ENCODE results near the gene EIF3M.

DNA sequence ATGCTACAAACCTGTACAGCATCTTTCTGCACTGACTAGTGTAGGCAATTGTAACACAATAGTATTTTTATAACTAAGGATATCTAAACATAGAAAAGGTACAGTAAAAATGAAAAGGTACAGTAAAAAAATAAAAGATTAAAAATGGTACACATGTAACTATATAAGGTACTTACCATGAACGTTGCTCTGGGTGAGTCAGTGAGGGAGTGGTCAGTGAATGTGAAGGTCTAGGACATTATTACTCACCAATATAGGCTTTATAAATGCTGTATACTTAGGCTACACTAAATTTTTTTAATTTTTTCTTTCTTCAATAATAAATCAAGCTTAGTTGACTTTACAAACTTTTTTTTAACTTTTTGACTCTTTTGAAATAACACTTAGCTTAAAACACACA lies 59.9 kb downstream of the EIF3M start:
- TF ChIP-seq, protein P1, sequence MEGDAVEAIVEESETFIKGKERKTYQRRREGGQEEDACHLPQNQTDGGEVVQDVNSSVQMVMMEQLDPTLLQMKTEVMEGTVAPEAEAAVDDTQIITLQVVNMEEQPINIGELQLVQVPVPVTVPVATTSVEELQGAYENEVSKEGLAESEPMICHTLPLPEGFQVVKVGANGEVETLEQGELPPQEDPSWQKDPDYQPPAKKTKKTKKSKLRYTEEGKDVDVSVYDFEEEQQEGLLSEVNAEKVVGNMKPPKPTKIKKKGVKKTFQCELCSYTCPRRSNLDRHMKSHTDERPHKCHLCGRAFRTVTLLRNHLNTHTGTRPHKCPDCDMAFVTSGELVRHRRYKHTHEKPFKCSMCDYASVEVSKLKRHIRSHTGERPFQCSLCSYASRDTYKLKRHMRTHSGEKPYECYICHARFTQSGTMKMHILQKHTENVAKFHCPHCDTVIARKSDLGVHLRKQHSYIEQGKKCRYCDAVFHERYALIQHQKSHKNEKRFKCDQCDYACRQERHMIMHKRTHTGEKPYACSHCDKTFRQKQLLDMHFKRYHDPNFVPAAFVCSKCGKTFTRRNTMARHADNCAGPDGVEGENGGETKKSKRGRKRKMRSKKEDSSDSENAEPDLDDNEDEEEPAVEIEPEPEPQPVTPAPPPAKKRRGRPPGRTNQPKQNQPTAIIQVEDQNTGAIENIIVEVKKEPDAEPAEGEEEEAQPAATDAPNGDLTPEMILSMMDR (IDR thresholded peaks at IDR 0.05) = no peak
- no peak for TF ChIP-seq ZFX (IDR thresholded peaks at IDR 0.05; ENCODE audit: borderline replicate concordance)
